GM18858 (cell line): Measurements from ENCODE around the gene GIGYF2.

ENCODE experiments used
- ATAC-seq: cut with Tn5 transposase; IDR thresholded peaks from one replicate; pipeline ENCODE4 v1.9.1; 2021; ENCODE audit not compliant: unreplicated experiment

The GIGYF2 gene

GRCh38 chr2:232878855-232879617 lies 181.9 kb downstream of the GIGYF2 start:
- ATAC-seq: no peak

- ATAC-seq: no peak
Measured at GRCh38 chr2:232879618-232880494, 182.7 kb downstream of the GIGYF2 start.

DNA sequence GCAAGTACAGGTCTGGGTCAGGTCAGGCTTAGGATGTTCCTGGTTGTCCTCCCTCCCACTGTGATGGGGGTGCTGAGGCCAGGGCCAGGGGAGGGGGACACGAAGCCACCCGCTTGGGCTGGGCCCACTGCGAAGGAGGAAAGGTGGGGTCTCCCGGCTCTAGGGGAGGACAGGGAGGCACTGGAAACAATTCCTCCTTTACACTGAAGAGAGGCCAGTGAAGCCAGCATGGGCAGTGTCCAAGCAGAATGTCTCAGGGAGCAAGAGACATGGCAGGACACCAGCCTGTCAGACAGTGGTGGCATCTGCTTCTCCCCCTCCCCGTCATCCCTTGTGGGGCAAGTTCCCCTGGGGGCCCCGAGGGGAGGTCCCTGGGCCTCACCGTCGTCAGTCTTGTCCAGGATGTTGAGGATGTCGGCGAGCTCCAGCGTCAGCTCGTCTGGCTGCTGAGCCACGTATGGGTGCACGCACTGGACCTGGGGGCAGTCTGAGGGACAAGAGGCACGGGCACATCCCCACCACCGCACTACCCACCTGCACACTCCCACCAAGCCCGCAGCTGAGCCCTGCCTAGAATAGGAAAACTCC lies 183.7 kb downstream of the GIGYF2 start:
- no peak for ATAC-seq

DNA sequence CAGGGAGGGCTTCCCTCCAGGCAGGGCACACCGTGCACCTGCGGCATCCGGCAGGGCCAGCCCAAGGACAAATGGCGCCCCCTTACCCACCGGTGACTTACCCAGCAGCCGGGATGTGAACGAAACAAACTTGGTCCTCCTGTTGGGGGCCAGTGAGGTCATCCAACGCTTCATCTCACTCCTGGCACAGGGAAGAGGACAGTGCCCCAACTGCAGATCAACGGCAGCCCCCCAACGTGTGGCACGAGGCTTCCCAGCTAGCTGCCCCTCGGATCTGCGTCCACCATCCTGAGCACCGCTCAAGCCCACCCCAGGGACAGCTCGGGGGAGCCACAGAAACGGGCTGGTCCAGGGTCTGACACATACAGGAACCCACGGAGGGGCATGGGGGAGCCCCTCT lies 185.0 kb downstream of the GIGYF2 start:
- no peak for ATAC-seq

- no peak for ATAC-seq
Measured at GRCh38 chr2:232882505-232883115, 185.5 kb downstream of the GIGYF2 start.

DNA sequence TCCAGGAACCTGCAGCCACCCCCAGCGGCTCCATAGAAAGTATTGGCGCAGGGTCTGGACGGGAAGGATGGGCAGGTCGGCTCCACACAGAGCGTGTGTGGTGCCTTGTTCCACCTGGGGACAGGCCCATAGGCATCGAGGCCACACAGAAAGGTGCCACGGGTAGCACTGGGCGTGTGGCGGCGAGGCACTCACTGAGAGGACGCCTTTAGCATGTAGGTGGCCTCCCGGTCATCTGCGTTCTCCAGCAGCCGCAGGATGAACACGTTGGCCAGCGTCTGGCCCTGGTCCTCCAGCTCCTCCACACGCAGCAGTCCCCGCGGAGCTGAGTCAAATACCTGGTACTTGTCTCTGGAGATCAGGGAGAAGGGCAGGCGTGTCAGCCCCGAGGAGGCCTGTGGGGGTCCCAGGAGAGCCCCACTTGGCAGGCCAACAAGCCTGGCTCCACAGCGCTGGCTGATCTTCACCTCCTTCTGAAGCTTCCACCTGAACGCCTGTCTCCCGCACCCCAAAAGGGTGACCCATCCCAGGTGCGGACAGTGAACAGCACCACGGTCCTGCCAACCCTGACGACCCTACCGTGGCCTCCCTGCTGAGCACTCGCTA lies 186.1 kb downstream of the GIGYF2 start:
- no peak for ATAC-seq

- no peak for ATAC-seq
Measured at GRCh38 chr2:232884001-232884421, 186.9 kb downstream of the GIGYF2 start.

GRCh38 chr2:232884549-232885263 lies 187.6 kb downstream of the GIGYF2 start:
- no peak for ATAC-seq

DNA sequence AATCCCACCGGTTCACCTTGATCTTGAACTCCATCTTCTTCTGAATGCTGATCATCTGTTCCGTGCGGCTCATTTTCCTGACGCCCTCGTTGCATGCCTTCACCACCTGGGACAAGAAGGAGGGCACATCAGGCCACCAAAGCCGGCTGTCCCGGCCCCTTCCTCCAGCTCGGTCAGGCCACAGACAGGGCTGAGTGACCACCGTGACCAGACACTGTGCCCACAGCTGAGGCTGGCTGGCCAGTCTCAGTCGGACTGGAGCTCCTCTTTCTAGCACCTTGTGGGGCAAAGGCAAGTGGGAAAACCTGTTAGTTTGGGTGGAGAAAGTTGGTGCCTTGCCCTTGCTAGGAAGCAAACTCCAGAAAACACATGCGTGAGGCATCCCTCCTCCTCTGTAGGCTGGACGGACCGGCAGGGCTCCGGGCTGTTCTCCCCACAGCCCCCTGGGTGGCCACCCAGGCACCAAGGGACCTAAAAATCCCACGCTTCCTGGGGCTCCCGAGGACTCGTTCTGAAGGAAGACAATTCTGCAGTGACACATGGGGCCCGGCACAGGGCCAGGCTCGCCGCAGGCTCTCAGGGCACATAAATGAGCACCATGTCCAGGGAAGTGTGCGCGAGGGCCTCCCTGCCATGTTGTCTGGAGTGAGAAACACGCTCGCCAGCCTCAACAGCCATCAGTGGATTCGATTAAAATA lies 188.3 kb downstream of the GIGYF2 start:
- ATAC-seq: no peak

DNA sequence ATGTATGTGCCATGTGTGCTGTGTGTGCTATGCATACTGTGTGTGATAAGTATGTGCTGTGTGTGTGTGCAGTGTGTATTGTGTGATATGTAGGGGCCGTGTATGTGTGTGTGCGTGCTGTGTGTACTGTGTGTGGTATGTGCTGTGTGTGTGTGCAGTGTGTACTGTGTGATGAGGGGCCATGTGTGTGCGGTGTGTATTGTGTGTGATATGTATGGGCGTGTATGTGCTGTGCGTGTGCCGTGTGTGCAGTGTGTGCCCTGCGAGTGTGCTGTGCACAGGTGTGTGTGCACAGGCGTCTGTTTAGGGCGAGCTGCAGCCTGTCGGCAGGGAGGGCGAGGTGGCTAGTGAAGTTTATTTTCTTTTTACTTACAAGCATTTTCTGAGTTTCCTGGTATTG lies 189.0 kb downstream of the GIGYF2 start:
- no peak for ATAC-seq

DNA sequence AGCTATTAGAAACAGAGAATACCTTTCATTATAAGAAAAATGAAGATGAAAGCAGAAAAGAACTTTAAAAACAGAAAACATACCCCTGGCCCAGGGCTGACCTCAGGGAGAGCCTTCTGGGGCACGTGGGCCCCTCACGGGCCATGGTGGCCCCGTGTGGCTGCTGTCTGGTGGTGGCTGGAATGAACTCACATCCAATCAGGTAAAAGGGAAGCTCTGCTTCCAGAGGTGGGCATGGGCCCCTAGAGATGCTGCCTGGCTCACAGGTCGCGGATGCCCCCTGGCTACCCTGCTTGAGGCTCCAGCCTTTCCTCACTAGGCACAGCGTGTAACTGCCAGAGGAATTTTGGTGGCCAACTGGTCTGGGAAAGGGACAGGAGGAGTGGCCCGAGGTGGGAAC lies 189.5 kb downstream of the GIGYF2 start:
- no peak for ATAC-seq

- no peak for ATAC-seq
Measured at GRCh38 chr2:232887171-232887850, 190.2 kb downstream of the GIGYF2 start.

DNA sequence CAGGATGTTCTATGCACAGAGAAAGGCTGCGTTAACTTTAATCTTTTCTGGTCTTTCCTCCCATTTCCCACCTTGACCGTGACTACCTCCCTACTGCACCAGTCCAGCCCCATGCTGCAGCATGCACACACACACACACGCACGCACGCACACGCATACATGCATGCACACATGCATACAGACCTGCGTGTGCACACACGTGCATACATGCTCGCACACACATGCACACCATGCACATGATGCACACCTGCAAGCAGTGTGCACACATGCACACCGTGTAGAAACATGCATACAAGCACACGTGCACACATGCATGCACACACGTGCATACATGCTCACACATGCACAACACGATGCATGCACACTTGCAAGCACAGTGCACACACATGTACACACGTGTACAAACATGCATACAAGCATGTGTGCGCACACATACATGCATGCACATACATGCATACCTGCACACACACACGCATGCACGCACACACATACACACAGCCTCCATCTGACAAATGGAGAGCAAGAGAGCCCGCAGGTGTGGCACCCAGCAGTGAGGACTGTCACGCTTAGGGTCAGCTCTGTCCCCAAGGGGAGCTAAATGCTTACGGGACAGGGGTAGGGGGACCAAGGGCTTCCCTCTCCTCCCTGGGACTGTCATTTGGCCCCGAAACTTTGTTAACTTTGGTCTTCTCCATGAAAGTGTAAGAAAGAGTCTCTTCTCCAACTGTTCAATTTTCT lies 191.1 kb downstream of the GIGYF2 start:
- no peak for ATAC-seq

DNA sequence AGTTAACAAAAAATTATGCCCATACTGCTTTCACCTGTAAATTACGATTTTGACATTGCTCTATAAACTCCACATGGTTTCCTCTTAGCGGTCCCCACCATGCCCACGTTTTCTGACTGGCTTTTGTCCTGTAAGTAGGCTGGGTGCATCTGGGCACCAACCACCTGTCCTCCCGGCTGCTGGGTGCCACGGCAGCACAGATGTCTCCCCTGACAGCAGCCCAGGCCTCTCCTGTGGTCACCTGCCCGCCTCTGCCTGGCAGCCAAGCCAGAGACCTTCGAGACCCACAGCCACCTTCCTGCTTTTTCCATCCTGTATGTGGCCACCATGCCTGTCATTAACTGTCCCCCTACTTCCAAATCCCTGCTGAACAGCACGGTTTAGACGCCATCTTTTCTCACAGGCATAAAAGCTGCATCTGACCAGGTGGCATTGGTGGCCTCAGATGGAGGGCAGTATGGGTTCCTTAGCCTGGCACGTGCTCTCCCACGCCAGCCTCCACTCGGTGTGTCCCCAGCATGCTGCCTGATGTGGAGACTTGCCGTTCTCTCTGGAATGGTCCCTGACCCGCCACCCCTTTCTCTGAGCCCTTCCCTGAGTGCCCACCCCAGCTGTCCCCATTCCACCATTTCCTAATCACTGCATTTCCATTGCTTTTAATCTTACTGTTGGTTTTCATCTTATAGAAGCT lies 191.9 kb downstream of the GIGYF2 start:
- no peak for ATAC-seq

- ATAC-seq: no peak
Measured at GRCh38 chr2:232889876-232890401, 192.8 kb downstream of the GIGYF2 start.

DNA sequence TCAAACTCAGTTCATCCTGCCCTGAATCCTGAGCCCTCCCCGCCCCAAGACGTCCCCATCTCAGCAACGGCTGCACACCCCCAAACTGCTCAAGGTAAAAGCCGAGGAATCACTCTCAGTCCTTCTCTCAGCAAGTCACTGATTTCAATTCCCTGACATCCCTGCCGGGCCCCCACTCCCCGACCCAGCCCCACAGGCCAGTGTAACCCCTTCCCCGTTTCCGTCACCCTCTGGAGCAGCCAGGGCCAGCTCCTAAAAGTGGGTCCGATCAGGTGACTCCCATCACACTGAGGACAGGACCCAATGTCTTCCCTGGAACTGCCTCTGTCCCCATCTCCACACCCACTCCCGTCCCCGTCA lies 193.4 kb downstream of the GIGYF2 start:
- ATAC-seq: no peak

GRCh38 chr2:232890896-232891601 lies 193.9 kb downstream of the GIGYF2 start:
- ATAC-seq: no peak
